DOHH2 (cell line): ENCODE measurements around the gene LMO7.

ENCODE experiments used
- H3F3A ChIP-seq: fragments of 200-600 bp; sonication (generic), shearing (Covaris generic); 2 replicates; pipeline ENCODE4 v1.6.0; 2016; ENCODE audit warnings: antibody characterized with exemption, mild to moderate bottlenecking; ENCODE audit not compliant: control insufficient read depth, insufficient read depth
- H3K27ac ChIP-seq: fragments of 200-600 bp; sonication (generic); 2 replicates; pipeline ENCODE4 v1.5.1; 2014; ENCODE audit warnings: low read depth, mild to moderate bottlenecking, low read length, moderate library complexity
- H3K27me3 ChIP-seq: fragments of 200-600 bp; sonication (generic); 2 replicates; pipeline ENCODE4 v1.6.1; 2014; ENCODE audit warnings: mild to moderate bottlenecking, low read length, mixed read lengths; ENCODE audit not compliant: control insufficient read depth
- H3K36me3 ChIP-seq: fragments of 200-600 bp; sonication (generic); 2 replicates; pipeline ENCODE4 v1.6.1; 2014; ENCODE audit warnings: mild to moderate bottlenecking, low read length, moderate library complexity, mixed read lengths; ENCODE audit not compliant: control insufficient read depth
- H3K4me1 ChIP-seq: fragments of 200-600 bp; sonication (generic); 2 replicates; pipeline ENCODE4 v1.6.1; 2014; ENCODE audit warnings: mild to moderate bottlenecking, low read length, mixed read lengths; ENCODE audit not compliant: control insufficient read depth
- H3K4me2 ChIP-seq: fragments of 200-600 bp; sonication (generic); 2 replicates; pipeline ENCODE4 v1.6.0; 2014; ENCODE audit warnings: mild to moderate bottlenecking, low read length, moderate library complexity
- H3K4me3 ChIP-seq: fragments of 200-600 bp; sonication (generic); 2 replicates; pipeline ENCODE4 v1.5.1; 2014; ENCODE audit warnings: mild to moderate bottlenecking, low read length, mixed read lengths
- H3K79me2 ChIP-seq: fragments of 200-600 bp; sonication (generic); 2 replicates; pipeline ENCODE4 v1.6.1; 2014; ENCODE audit warnings: mild to moderate bottlenecking, low read length, mixed read lengths; ENCODE audit not compliant: control insufficient read depth
- H3K9me2 ChIP-seq: fragments of 200-600 bp; sonication (generic); replicated peaks from 2 replicates; pipeline ENCODE4 v1.6.1; 2014; ENCODE audit warnings: mild to moderate bottlenecking, low read length, mixed read lengths; ENCODE audit not compliant: control insufficient read depth
- H3K9me3 ChIP-seq: fragments of 200-600 bp; sonication (generic); 2 replicates; pipeline ENCODE4 v1.6.1; 2014; ENCODE audit warnings: antibody characterized with exemption, low read length, mixed read lengths; ENCODE audit not compliant: control insufficient read depth, insufficient read depth
- H4K20me1 ChIP-seq: fragments of 200-600 bp; sonication (generic); 2 replicates; pipeline ENCODE4 v1.6.0; 2014; ENCODE audit warnings: low read depth, mild to moderate bottlenecking, antibody characterized with exemption, low read length, moderate library complexity; ENCODE audit not compliant: control insufficient read depth, insufficient read depth
- EZH2phosphoT487 ChIP-seq: fragments of 200-600 bp; sonication (generic); IDR thresholded peaks from 2 replicates; pipeline ENCODE4 v1.6.1; 2017; ENCODE audit warnings: borderline replicate concordance, mild to moderate bottlenecking, antibody characterized with exemption, low read length, moderate library complexity, mixed read lengths
- TF ChIP-seq, protein P1 (sequence below): fragments of 200-600 bp; sonication (generic); IDR thresholded peaks from one replicate; pipeline ENCODE4 v1.5.1; 2014; ENCODE audit warnings: antibody characterized with exemption, mild to moderate bottlenecking, low read depth, low read length; ENCODE audit not compliant: poor library complexity, severe bottlenecking

Gene LMO7

DNA sequence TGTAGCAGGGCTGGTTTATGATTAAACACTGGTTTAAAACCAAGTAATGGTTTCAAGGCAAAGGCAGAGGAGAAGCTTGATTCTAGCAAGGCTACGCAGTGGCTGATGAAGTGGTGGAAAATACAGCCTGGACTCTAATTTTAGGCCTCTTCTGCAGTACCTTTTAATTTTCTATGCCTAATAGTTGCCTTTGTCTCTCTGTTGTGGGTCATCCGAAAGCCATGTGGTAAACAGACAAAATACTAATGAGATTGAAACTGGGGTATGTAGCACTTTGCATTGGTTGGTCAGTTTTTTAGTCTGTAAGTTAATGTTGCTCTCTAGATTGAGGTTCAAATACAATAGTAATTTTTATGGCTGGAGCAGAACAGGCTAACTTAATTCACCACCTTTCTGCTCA lies 3.3 kb downstream of the LMO7 start:
- H4K20me1 ChIP-seq, result no peaks in the 10 kb centered on the region
- H3K9me3 ChIP-seq, result no peaks in the 10 kb centered on the region
- peaks cover 3% of the 10 kb centered on the region; the same call in 1 of the 2 replicates for H3F3A ChIP-seq
- no peak overlapping the region for H3K4me2 ChIP-seq
- peaks cover 17% of the 10 kb centered on the region for H3K4me1 ChIP-seq
- peaks cover 2% of the 10 kb centered on the region; the same call in 1 of the 2 replicates for H3K79me2 ChIP-seq
- no peaks in the 10 kb centered on the region for H3K9me2 ChIP-seq
- TF ChIP-seq EZH2phosphoT487, result no peak
- TF ChIP-seq, protein P1, sequence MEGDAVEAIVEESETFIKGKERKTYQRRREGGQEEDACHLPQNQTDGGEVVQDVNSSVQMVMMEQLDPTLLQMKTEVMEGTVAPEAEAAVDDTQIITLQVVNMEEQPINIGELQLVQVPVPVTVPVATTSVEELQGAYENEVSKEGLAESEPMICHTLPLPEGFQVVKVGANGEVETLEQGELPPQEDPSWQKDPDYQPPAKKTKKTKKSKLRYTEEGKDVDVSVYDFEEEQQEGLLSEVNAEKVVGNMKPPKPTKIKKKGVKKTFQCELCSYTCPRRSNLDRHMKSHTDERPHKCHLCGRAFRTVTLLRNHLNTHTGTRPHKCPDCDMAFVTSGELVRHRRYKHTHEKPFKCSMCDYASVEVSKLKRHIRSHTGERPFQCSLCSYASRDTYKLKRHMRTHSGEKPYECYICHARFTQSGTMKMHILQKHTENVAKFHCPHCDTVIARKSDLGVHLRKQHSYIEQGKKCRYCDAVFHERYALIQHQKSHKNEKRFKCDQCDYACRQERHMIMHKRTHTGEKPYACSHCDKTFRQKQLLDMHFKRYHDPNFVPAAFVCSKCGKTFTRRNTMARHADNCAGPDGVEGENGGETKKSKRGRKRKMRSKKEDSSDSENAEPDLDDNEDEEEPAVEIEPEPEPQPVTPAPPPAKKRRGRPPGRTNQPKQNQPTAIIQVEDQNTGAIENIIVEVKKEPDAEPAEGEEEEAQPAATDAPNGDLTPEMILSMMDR, result no peak
- peaks cover 5% of the 10 kb centered on the region; the same call in 1 of the 2 replicates for H3K27me3 ChIP-seq
- H3K27ac ChIP-seq, result no peak overlapping the region
- no peak overlapping the region for H3K4me3 ChIP-seq
- 0 out of 2 replicates have a peak, but pooled peaks cover 3% of the 10 kb centered on the region for H3K36me3 ChIP-seq

DNA sequence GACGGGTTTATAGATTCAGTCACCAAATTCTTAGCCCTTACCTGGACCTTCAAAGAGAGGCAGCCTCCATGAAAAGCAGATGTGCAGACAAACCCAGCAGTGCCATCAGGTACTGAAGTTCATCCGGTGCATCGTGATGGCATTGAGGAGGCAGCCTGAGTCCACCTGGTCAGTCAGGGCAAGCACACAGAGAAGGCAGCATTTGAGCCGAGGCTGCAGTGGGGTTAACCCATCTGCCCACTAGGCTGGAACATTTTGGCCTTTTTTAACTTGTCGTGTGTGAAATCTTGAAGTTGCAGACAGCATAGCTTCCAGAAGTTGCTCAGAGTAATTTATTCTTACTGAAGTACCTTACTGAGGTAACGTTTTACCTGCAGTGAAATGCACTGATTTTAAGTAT lies 4.9 kb downstream of the LMO7 start:
- Histone ChIP-seq H3K36me3 (0 out of 2 replicates have a peak, but pooled peaks cover 3% of the 10 kb centered on the region), H3K9me2 (no peaks in the 10 kb centered on the region), H3K9me3 (no peaks in the 10 kb centered on the region), H3K4me2 (no peak overlapping the region), H3K4me3 (no peak overlapping the region), H3K4me1 (peaks cover 12% of the 10 kb centered on the region), H4K20me1 (no peaks in the 10 kb centered on the region), H3K27ac (no peak overlapping the region), H3K27me3 (peaks cover 5% of the 10 kb centered on the region; the same call in 1 of the 2 replicates), H3K79me2 (peaks cover 2% of the 10 kb centered on the region; the same call in 1 of the 2 replicates), H3F3A (no peaks in the 10 kb centered on the region)
- TF ChIP-seq EZH2phosphoT487, result no peak
- TF ChIP-seq, protein P1, result no peak

DNA sequence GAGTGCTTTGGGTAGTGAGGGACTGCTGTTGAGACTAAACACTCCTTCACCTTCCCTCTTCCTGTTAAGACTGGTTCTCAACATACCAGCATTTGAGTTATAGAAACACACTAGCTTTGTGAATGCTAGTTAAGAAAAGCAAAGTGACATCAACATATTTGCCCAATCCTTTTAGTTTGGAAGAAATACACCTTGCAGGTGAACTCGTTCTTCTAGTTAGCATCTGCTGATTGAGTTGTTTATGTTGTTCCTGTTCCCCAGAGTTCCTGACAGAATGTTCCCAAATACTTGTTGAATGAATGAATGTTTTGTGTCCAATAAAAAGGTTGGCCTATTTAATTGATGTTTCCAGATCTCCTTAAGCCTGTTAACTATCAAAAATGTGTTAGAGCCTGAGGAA lies 7.1 kb downstream of the LMO7 start:
- Histone ChIP-seq H4K20me1 (no peaks in the 10 kb centered on the region), H3K27me3 (no peaks in the 10 kb centered on the region), H3K27ac (no peak overlapping the region), H3K79me2 (no peaks in the 10 kb centered on the region), H3K9me3 (no peaks in the 10 kb centered on the region), H3K36me3 (0 out of 2 replicates have a peak, but pooled peaks cover 3% of the 10 kb centered on the region), H3K9me2 (no peaks in the 10 kb centered on the region), H3F3A (no peaks in the 10 kb centered on the region), H3K4me2 (no peak overlapping the region), H3K4me1 (no peaks in the 10 kb centered on the region), H3K4me3 (no peak overlapping the region)
- TF ChIP-seq EZH2phosphoT487, result no peak
- TF ChIP-seq, protein P1, result no peak

- TF ChIP-seq, protein P1, result no peak
- no peak for TF ChIP-seq EZH2phosphoT487
- Histone ChIP-seq H3K27me3 (no peaks in the 10 kb centered on the region), H3F3A (no peaks in the 10 kb centered on the region), H3K4me3 (no peak overlapping the region), H4K20me1 (no peaks in the 10 kb centered on the region), H3K4me1 (no peaks in the 10 kb centered on the region), H3K9me2 (no peaks in the 10 kb centered on the region), H3K79me2 (no peaks in the 10 kb centered on the region), H3K4me2 (no peak overlapping the region), H3K27ac (no peak overlapping the region), H3K9me3 (no peaks in the 10 kb centered on the region), H3K36me3 (0 out of 2 replicates have a peak, but pooled peaks cover 3% of the 10 kb centered on the region)
Measured at GRCh38 chr13:75643693-75644092, 7.6 kb downstream of the LMO7 start.
